HuH-7.5 (cell line): ENCODE data around the gene GMCL1.
"Not testable (repeated sequence)": the region's sequence is repeated elsewhere in the genome, so short reads cannot be mapped to it uniquely, and the experiment has no call there.

ENCODE experiments used
- DNase-seq: peaks from one replicate; pipeline ENCODE4 v3.0.0; 2011; ENCODE audit warnings: low spot score

GMCL1 gene

DNA sequence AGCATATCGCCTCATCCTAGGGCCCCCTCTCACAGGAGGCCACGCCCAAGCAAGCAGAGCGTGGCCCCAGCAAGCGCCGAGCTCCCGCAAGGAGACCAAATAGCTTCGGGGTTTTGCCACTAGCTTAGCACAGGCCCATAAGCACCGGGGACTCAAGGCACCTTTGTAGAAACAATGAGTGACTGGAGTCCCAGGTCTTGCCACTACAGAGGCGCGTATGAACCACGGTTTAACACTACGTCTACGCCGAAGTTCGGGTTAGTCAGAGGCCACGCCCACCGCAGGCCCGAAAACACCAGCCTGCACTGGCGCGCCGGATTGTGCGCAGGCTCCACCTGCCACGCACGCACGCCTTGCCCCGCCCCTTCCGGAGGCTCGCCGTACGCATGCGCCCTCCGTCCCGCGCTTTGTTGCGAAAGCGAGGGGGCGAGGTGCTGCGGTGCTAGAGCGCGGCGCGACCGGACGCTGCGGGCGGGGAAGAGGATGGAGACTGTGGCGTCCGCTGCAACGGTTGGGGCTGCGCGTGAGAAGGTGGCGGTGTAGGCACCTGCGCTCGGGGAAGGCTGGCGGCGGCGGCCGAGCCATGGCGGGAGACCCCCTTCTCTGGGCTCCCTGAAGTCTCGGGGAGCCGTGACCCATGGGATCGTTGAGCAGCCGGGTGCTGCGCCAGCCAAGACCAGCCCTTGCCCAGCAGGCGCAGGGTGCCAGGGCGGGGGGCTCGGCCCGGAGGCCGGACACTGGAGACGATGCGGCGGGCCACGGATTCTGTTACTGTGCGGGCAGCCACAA, at the start of gene GMCL1:
Gene GMCL1, plus strand, starts transcription at position 405 of the 789 bp plus-strand sequence. Its CDS starts 233 bp downstream, at position 638.
- peak; percentile 57 for DNase-seq

DNA sequence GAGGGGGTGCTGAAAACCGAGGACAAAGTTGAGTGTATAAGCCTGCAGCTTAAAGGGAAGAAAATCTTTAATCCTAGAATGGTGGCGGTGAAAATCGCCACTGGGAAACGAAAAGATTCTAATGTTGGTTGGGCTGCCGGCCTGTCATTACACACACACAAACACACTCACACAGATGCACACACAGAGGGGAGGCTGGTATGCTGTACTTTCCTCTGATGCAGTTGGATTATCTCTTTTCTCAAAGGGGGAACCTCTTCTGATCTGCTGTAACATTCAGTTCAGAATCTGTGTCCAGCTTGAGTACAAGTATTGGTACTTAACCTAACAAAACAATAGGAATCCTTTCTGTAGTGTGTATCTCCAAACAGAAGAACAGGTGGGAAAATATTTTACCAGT, 48.5 kb upstream of the GMCL1 start:
- no peak for DNase-seq

DNA sequence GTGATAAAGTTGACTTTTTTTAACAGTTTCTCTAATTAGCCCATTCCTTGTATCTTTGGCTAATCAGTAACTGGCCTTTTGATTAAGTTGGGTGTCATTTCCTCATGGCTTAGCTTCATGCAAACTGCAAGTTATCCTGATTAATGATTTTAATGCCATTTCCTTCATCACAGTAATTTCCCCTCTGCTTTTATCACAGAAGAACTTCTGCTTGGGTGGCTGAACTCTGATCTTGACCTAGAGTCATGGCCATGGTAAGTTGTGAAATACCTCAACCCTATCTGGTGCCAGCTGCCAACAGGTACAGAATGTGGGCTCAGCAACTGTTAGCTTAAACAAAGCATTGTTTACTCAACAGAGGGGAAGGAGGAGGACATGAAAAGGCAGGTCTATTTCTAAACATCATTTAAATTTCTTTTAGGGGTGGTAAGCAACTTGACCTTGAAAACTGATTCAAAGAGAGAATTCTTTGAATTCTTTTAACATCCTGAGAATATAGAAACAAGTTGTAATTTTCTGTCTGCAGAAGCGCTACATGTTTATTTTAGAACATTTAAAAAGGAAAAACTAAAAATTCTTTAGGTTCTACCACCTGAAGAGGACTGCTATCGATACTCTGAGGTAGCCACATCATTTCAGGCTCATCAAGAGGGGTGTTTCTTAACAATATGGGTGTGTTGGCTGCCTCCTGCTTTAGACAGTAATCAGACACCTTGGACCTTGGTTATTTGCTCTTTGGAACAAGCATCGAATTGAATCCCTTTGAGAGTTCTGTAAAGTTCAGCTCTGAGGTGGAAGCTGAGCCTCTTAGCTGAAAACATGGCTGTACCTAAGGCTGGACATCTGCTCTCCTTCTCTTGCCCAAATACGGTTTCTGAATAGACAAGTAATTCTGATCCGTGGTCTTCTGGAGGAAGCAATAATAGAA, 47.9 kb upstream of the GMCL1 start:
- DNase-seq, result peak; percentile 57

DNA sequence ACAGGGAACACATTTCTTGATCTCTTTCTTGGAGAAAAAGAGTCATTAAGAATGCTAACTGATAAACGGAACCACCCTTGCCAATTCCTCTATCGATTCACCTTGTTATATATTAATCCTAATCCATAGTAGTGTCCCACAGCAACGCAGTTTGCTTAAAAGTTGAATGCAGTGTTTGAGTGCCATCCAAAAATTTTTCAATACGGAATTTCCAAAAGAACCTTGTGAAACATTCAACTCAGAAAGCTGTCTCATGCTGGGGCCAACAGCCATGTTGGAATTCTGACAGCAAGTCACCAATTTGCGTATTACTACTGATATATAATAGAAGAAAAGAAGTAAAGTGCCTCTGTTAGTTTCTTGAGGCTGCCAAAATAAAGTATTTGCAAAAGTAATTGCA, 45.2 kb upstream of the GMCL1 start:
- no peak for DNase-seq

DNA sequence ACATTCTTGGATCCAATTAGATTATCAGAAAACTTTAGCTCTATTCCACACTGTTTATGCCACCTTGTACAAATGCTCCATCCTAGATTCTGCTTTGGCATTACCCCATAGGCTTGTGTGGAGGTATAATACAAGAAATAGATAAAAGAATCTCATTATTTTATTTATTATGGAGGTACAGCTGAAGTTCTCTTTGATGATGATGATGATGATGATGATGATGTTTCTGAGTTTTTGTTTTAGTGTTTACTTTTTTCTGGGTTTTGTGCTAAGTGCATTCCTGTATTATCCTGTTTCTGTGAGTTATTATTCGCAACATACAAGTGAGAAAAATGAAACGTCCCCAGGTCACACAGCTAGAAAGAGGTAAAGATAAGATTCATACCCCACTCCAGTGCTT, 44.1 kb upstream of the GMCL1 start:
- DNase-seq, result no peak

- DNase-seq, result no peak
Observed at GRCh38 chr2:69786052-69786560, 43.4 kb upstream of the GMCL1 start.

DNA sequence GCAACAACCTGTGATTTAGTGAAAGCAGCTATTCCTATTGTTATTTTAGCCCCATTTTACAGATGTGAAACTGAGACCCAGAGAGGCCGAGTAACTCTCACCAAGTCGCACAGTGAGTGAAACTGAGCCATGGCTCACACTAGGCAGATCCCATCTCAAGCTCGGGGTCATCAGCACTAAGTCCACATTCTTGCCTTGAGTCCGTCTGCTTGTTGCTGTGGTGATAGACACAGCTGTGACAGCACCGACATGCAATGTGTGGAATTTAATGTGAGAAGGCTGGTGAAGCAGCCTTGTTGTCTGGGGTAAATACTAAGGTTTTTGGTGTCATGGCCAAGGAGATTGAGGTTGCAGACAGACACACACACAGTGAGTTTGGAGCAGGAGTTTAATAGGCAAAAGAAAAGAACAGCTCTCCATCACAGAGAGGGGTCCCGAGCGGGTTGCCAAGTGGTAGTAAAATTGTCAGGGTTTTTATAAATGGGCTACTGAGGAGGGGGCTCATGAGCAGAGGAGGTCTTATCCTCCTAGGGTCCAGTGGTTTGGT, 40.2 kb upstream of the GMCL1 start:
- DNase-seq, result no peak

DNA sequence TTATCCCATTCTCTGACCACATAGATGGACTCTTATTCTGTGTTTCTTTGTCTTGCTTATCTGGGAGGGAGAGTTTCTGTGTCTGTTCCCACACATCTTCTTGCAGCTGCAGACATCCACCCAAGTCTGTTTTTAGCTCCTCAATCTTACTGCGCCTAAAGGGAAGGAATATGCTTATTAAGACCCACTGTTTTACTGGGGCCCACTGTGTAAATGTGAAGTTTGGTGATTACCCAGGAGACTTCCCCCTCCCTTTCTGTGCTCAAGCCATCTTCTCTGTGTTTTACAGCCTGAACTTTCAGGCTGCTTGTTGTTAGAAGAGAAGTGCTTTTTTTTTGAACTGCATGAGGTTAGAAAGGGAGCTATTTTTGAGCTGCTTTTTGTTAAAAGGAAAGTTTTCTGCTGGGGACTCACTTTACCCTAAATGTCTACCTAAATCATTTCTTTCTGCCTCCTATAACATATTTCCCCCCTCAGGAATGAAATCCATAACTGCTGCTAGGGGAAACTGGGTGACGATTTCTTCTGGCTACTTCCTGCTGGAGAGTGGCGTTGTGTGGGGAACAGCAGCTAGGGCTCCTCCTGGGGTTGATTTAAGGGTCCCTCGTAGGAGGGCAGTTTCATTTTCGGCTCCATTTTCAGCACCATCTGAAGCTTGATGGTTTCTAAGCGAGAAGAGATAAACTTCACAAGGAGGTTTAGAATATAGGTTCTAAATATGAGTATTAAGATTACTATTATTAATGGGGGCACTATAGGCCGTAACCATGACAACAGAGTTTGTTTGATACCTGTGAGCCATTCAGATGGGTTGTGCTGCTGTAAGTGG, 39.5 kb upstream of the GMCL1 start:
- no peak for DNase-seq

- no peak for DNase-seq
Observed at GRCh38 chr2:69790601-69790959, 38.9 kb upstream of the GMCL1 start.

DNA sequence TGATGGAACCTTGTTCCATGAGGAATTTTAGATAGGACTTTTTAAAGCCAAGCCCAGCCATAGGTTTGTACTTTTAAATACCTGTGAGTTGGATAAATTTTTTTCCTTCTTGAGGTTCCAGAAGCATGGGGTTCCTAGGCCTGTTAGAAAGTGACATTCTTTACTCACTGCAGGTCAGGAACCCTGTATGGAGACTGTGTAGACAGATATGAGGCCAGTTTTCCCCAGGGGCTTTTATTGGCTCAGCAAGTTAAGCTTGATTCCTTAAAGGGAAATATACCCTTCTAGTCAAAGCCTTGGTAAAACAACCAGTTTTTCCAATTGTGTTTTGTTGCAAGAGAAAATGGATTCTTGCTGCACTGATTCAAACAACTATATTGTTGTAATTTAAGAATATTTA, 38.4 kb upstream of the GMCL1 start:
- no peak for DNase-seq

DNA sequence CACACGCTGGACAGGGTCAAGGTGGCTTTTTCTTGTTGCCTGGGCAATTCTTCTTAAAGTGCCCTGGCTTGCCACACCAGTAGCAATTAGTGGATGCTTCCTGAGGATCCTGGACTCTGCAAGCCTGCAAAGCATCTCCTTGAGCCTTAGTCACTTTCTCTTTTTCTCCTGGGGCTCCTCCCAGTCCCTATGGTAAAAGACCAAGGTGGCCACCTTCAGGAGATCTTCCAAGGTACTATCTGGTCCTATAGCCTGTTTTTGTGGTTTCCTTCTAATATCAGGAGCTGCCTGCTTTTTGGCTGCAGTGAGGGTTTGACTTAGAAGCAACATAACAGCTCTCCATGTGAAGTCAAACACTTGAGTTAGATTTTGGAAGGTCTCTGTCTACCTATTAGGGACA, 33.3 kb upstream of the GMCL1 start:
- no peak for DNase-seq

DNA sequence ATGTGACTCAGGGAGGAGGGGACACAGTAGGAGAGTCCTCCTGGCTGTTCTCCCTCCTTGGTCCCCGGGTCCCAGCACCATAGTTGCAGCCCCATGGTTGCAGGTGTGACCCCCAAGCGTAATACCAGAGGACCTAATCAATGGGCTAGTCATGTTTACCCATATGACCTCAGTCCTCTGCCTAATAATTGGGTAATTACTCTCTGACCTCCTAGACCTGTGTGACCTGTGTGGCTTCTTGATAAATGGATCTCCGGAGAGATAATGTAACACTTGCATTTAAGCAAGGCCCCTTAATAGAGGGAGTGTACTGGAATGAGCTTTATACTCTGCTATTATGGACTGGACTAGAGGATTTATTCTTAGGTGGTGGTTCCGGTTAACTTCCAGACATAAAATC, 32.2 kb upstream of the GMCL1 start:
- no peak for DNase-seq

DNA sequence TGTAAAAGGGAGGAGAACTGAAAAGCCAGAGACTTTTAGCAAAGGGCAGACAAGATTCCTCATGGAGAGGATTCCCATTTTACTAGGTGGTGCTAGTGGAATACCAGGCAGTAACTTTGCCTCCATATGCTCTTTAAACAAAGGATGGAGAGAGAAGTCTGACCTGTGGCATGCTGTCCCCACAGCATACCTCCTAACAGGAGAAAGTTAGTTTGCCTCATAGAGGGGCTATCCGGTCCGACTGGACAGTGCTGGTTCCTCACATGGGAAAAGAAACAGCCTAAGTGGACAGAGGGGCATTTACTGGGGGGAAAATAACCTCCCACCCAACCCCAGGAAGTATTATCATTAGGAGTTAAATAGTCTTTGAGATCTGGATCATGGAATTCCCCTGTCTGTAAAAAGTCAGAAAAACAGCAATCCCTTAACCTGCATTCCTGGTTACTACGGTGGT, 31.6 kb upstream of the GMCL1 start:
- no peak for DNase-seq

DNA sequence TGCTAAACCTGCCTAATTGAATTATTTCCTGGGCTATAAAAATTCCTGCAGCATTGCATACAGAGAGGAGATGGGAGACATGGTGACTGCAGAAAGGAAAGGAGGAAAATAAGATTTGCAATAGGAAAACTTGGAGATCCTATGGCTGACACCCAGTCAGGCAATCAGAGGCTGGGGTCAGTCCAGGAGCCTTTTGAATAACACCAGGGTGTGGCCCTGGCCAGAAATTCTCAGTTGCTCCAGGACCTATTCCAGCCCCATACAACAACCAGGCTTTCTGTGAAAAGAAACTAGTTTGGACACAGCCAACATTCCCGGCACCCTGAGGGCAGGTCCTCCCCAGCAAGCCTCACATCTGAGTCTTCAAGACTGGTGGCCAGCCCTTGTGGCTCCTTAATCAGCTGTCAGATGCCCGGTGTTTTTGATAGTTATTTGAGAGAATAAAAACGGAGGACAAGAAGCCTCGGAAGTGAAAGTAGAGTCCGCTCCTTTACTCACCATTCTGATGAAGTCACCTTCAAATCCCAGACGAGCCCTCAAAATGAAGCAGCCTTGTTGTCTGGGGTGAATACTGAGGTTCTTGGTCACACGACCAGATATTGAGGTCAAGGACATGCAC, 31.1 kb upstream of the GMCL1 start:
- no peak for DNase-seq

DNA sequence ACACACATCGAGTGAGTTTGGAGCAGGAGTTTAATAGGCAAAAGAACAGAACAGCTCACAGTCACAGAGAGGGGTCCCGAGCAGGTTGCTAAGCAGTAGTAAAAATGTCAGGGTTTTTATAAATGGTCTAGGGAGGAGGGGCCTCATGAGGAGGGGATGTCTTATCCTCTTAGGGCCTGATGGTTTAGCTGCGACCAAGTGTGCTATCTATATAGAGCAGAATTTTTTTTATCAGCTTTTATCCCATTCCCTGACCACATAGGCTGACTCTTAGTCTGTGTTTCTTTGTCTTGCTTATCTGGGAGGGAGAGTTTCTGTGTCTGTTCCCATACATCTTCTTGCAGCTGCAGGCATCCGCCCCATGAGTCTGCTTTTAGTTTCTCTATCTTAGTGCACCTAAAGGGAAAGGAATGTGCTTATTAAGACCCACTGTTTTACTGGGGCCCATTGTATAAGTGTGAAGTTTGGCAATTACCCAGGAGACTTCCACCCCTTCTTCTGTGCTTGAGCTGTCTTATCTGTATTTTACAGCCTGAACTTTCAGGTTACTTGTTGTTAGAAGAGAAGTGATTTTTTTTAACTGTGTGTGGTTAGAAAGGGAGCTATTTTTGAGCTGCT, 30.4 kb upstream of the GMCL1 start:
- DNase-seq, result no peak

- DNase-seq, result no peak
Observed at GRCh38 chr2:69801745-69802290, 27.6 kb upstream of the GMCL1 start.

DNA sequence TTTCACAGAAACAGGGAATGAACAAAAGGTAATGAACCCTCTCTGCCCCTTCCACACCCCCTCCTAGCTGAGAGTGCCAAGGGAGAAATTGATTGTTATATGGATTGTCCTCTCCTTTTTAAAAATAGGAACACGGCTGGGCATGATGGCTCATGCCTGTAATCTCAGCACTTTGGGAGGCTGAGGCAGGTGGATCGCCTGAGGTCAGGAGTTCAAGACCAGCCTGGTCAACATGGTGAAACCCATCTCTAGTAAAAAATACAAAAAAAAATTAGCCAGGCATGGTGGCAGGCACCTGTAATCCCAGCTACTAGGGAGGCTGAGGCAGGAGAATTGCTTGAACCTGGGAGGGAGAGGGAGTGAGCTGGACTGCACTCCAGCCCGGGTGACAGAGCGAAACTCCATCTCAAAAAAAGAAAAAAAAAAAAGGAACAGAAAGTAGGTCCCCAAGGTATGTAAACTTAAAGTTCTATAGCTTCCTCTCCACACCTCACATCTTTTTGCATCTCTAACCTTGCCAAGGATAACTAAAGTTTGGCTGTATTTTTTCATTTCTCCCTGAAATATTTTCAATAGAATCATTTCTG, 26.6 kb upstream of the GMCL1 start:
- not testable (repeated sequence) for DNase-seq

- no peak for DNase-seq
Observed at GRCh38 chr2:69804416-69804815, 25.0 kb upstream of the GMCL1 start.

DNA sequence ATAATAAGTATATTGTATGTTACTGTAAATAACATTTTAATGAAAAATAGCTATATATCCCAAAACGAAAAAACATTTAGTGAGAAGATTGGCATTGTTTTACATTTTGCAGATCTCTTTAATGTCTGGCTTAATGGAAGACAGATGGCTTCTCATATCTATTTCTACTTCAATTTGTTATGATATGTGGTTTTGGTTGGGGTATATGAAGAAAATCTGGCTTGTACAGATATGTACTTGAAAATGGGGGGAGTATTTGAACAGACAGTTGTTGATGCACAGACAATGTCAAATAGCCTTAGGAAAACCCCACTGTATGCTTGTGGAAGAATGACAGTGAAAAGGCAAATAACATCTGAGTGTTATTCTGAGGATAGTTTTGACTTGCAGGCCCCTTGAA, 23.6 kb upstream of the GMCL1 start:
- no peak for DNase-seq
